ENCODE results near the gene XDH.

- TF ChIP-seq CTCF (IDR thresholded peaks at IDR 0.05; ENCODE audit: borderline replicate concordance, extremely low read depth, low read length, poor library complexity, severe bottlenecking) (no peak), EZH2 (IDR thresholded peaks at IDR 0.05; ENCODE audit: borderline replicate concordance, low read depth, low read length, severe bottlenecking) (no peak)
These were observed 11.6 kb upstream of the XDH start for GRCh38 chr2:31426096-31426495.

Data from DND-41 (cell line).